WTC11 (cell line): ENCODE results near the gene CHORDC1. TPM values are rescaled to one million over a fixed set of nuclear protein-coding genes. Genes with fewer than 3 reads are reported as not detected.

Source experiments
- ATAC-seq: fragments of 200-7000 bp; cut with Tn5 transposase; 2 replicates; pipeline ENCODE4 v1.10.0; 2021; ENCODE audit warnings: mild to moderate bottlenecking, moderate library complexity
- CTCF ChIA-PET: fragments of 300-600 bp; sonication (Branson Sonifier 250); formaldehyde crosslinking; loops from one replicate; lab custom pipeline; 2021; ENCODE audit warnings: antibody characterized with exemption; lab: Charles Lee
- POLR2A ChIA-PET: fragments of 350-600 bp; sonication (Branson Sonifier 250); formaldehyde crosslinking; loops from one replicate; lab custom pipeline; 2021; ENCODE audit warnings: antibody characterized with exemption; lab: Charles Lee
- DNase-seq: peaks from one replicate; pipeline ENCODE4 v3.0.0; 2021; ENCODE audit warnings: low spot score
- H3K27ac Mint-ChIP-seq: 2 replicates; pipeline ENCODE4 v1.8.0; 2021; ENCODE audit warnings: mixed read lengths
- H3K27me3 Mint-ChIP-seq: 2 replicates; pipeline ENCODE4 v1.8.0; 2021; ENCODE audit warnings: low read depth, mild to moderate bottlenecking, moderate library complexity, mixed read lengths
- H3K36me3 Mint-ChIP-seq: 2 replicates; pipeline ENCODE4 v1.8.0; 2021; ENCODE audit warnings: mixed read lengths
- H3K4me1 Mint-ChIP-seq: 2 replicates; pipeline ENCODE4 v1.8.0; 2022; ENCODE audit warnings: mixed read lengths
- H3K4me3 Mint-ChIP-seq: 2 replicates; pipeline ENCODE4 v1.8.0; 2021; ENCODE audit warnings: mild to moderate bottlenecking, moderate library complexity, mixed read lengths
- H3K9me3 Mint-ChIP-seq: 2 replicates; pipeline ENCODE4 v1.8.0; 2021; ENCODE audit warnings: mixed read lengths
- CDX4 ChIP-seq: fragments of 250-450 bp; sonication (Bioruptor Pico); IDR thresholded peaks from 2 replicates; pipeline ENCODE4 v1.9.0; 2021; ENCODE audit warnings: moderate library complexity, mild to moderate bottlenecking, inconsistent platforms, borderline replicate concordance
- E2F1 ChIP-seq: sonication (generic); formaldehyde crosslinking; IDR thresholded peaks from 2 replicates; pipeline ENCODE4 v1.8.0; 2022; ENCODE audit warnings: mild to moderate bottlenecking, missing genetic modification reagents
- E2F5 ChIP-seq: sonication (generic); formaldehyde crosslinking; IDR thresholded peaks from 2 replicates; pipeline ENCODE4 v1.8.1; 2022; ENCODE audit warnings: mild to moderate bottlenecking, moderate library complexity, missing genetic modification reagents
- GABPB1 ChIP-seq: sonication (generic); formaldehyde crosslinking; IDR thresholded peaks from 2 replicates; pipeline ENCODE4 v1.8.1; 2023; ENCODE audit warnings: mild to moderate bottlenecking, missing genetic modification reagents
- HMGA2 ChIP-seq: fragments of 250-450 bp; sonication (Bioruptor Pico); IDR thresholded peaks from 2 replicates; pipeline ENCODE4 v1.4.0; 2021; ENCODE audit warnings: mild to moderate bottlenecking, moderate library complexity
- IRF1 ChIP-seq: sonication (generic); formaldehyde crosslinking; IDR thresholded peaks from 2 replicates; pipeline ENCODE4 v1.8.0; 2023; ENCODE audit warnings: missing genetic modification reagents
- JAZF1 ChIP-seq: fragments of 250-450 bp; sonication (Bioruptor Pico); IDR thresholded peaks from 2 replicates; pipeline ENCODE4 v1.9.0; 2021; ENCODE audit warnings: moderate library complexity, mild to moderate bottlenecking, inconsistent platforms
- MLX ChIP-seq: sonication (generic); formaldehyde crosslinking; IDR thresholded peaks from 2 replicates; pipeline ENCODE4 v1.8.1; 2023; ENCODE audit warnings: mild to moderate bottlenecking, missing genetic modification reagents, moderate library complexity
- MYBL2 ChIP-seq: sonication (generic); formaldehyde crosslinking; IDR thresholded peaks from 2 replicates; pipeline ENCODE4 v1.8.1; 2023; ENCODE audit warnings: mild to moderate bottlenecking, moderate library complexity, missing genetic modification reagents
- NR1H2 ChIP-seq: sonication (generic); formaldehyde crosslinking; IDR thresholded peaks from 2 replicates; pipeline ENCODE4 v1.9.0; 2021; ENCODE audit warnings: mild to moderate bottlenecking, moderate library complexity, missing genetic modification reagents
- NR2C2 ChIP-seq: sonication (generic); formaldehyde crosslinking; IDR thresholded peaks from 2 replicates; pipeline ENCODE4 v1.8.0; 2022; ENCODE audit warnings: mild to moderate bottlenecking, missing genetic modification reagents
- OVOL2 ChIP-seq: fragments of 250-450 bp; sonication (Bioruptor Pico); IDR thresholded peaks from 2 replicates; pipeline ENCODE4 v1.9.0; 2021; ENCODE audit warnings: mild to moderate bottlenecking, borderline replicate concordance
- SP1 ChIP-seq: sonication (generic); formaldehyde crosslinking; conservative IDR thresholded peaks from 2 replicates; pipeline ENCODE4 v1.8.1; 2022; ENCODE audit warnings: missing genetic modification reagents
- USF1 ChIP-seq: sonication (generic); formaldehyde crosslinking; IDR thresholded peaks from 2 replicates; pipeline ENCODE4 v1.8.0; 2022; ENCODE audit warnings: mild to moderate bottlenecking, missing genetic modification reagents
- ZNF232 ChIP-seq: sonication (generic); formaldehyde crosslinking; IDR thresholded peaks from 2 replicates; pipeline ENCODE4 v1.8.0; 2022; ENCODE audit warnings: mild to moderate bottlenecking, missing genetic modification reagents
- ZNF671 ChIP-seq: fragments of 250-450 bp; sonication (Bioruptor Pico); IDR thresholded peaks from 2 replicates; pipeline ENCODE4 v1.8.0; 2021; ENCODE audit warnings: mild to moderate bottlenecking
- total RNA-seq: library from RNA; stranded (reverse); gene quantifications from 3 replicates; pipeline ENCODE4 v1.2.3, GENCODE V29; 2021
- TF ChIP-seq, protein P1 (sequence below): fragments of 200-600 bp; IDR thresholded peaks from 2 replicates; pipeline ENCODE4 v1.8.0; 2022; ENCODE audit warnings: antibody characterized with exemption

Gene CHORDC1
- total RNA-seq, 1 experiment from 2014 or later, result 71.8 TPM

DNA sequence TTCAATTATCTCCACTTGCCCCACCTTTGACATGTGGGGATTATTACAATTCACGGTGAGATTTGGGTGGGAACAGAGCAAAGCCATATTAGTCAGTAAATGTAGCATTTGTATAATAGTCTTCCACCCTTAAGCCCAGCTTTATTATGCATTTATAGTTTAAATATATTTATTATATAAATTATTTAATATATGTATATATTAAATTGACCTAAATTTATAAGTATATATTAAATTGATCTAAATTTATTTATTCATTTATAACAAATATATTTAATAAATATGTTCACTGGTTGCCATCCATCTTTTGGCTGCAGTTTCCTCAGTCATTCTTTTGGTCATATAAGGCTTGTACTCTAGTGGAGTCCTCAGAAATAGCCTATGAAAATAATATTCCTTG is 23.6 kb upstream of the CHORDC1 start:
- TF ChIP-seq HMGA2 (CRISPR knock-in tag) (peak; percentile 94), NR1H2 (no peak)
- ChIA-PET CTCF (no interaction called here), POLR2A (no interaction called here)
- DNase-seq (no peak), ATAC-seq (no peak)
- Mint-ChIP-seq H3K36me3 (no peaks in the 10 kb centered on the region), H3K9me3 (no peaks in the 10 kb centered on the region), H3K4me1 (peaks cover 31% of the 10 kb centered on the region), H3K27me3 (no peaks in the 10 kb centered on the region), H3K4me3 (no peak overlapping the region), H3K27ac (no peak overlapping the region)

- peaks cover 45% of the 10 kb centered on the region for H3K4me1 Mint-ChIP-seq
- peak overlapping the region; percentile 39; the same call in 1 of the 2 replicates for H3K27ac Mint-ChIP-seq
- POLR2A ChIA-PET, result no interaction called here
- CTCF ChIA-PET, result interaction anchor here (0.6 to 1.0 kb wide), 2 partner anchors 14 to 172 kb away, joined by 3 read pairs; no protein-coding TSS in a partner anchor
- H3K27me3 Mint-ChIP-seq, result no peaks in the 10 kb centered on the region
- TF ChIP-seq ZNF671 (CRISPR knock-in tag), result no peak
- no peak for TF ChIP-seq E2F1 (CRISPR knock-in tag)
- no peak for TF ChIP-seq MYBL2
- TF ChIP-seq NR2C2 (CRISPR knock-in tag), result no peak
- no peak for TF ChIP-seq JAZF1 (CRISPR knock-in tag)
- TF ChIP-seq USF1, result no peak
- TF ChIP-seq IRF1, result no peak
- no peak for TF ChIP-seq E2F5 (CRISPR knock-in tag)
- TF ChIP-seq, protein P1, sequence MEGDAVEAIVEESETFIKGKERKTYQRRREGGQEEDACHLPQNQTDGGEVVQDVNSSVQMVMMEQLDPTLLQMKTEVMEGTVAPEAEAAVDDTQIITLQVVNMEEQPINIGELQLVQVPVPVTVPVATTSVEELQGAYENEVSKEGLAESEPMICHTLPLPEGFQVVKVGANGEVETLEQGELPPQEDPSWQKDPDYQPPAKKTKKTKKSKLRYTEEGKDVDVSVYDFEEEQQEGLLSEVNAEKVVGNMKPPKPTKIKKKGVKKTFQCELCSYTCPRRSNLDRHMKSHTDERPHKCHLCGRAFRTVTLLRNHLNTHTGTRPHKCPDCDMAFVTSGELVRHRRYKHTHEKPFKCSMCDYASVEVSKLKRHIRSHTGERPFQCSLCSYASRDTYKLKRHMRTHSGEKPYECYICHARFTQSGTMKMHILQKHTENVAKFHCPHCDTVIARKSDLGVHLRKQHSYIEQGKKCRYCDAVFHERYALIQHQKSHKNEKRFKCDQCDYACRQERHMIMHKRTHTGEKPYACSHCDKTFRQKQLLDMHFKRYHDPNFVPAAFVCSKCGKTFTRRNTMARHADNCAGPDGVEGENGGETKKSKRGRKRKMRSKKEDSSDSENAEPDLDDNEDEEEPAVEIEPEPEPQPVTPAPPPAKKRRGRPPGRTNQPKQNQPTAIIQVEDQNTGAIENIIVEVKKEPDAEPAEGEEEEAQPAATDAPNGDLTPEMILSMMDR, result no peak
- no peak for TF ChIP-seq SP1 (CRISPR knock-in tag)
- no peak for TF ChIP-seq ZNF232 (CRISPR knock-in tag)
- peak overlapping the region; percentile 15; the same call in 1 of the 2 replicates for H3K4me3 Mint-ChIP-seq
- H3K9me3 Mint-ChIP-seq, result 0 out of 2 replicates have a peak, but pooled peaks cover 4% of the 10 kb centered on the region
- peak; percentile 84 for ATAC-seq
- DNase-seq, result no peak
- no peaks in the 10 kb centered on the region for H3K36me3 Mint-ChIP-seq
These were observed 20.7 kb upstream of the CHORDC1 start for GRCh38 chr11:90243534-90243933.

DNA sequence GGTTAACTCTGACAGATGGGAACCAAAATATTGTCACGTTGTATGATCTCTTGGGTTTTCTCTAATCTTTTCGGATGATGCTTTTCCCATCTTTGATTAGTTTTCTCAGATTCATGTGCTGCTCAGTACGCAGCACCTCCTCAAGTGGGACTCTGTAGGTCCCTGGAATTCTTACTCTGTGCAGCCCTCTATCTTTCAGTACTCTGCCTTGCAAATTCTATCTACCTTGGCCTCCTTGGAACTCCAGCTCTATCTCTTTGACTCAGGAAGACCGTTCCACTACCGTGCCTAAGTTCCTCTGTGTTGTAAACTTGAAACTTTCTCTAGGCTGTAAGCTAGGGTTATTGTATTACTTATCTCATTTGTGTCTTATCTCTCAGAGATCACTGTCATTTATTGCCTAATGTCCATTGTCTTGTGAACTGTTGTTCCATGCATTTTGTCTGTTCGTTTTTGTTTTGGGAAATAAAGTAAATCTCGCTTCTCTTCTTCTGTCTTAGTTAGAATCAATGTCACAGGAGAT is 20.1 kb upstream of the CHORDC1 start:
- Mint-ChIP-seq H3K27me3 (no peaks in the 10 kb centered on the region), H3K36me3 (no peaks in the 10 kb centered on the region), H3K4me3 (no peak overlapping the region), H3K27ac (peak overlapping the region; percentile 39), H3K9me3 (0 out of 2 replicates have a peak, but pooled peaks cover 4% of the 10 kb centered on the region), H3K4me1 (peaks cover 45% of the 10 kb centered on the region)
- DNase-seq (no peak), ATAC-seq (peak; percentile 78)
- ChIA-PET POLR2A (no interaction called here), CTCF (interaction anchor here (0.6 to 1.0 kb wide), 2 partner anchors 13 to 173 kb away, joined by 3 read pairs; no protein-coding TSS in a partner anchor)
- TF ChIP-seq OVOL2 (CRISPR knock-in tag), result no peak
- no peak for TF ChIP-seq CDX4
- TF ChIP-seq GABPB1 (CRISPR knock-in tag), result no peak
- no peak for TF ChIP-seq MLX (CRISPR knock-in tag)
- TF ChIP-seq, protein P1, result no peak
